Right ventricle myocardium superior (tissue), 1 donor: Measurements from ENCODE around the gene TICAM2. TPM values are rescaled to one million over a fixed set of nuclear protein-coding genes. Genes with fewer than 3 reads are reported as not detected.
A peak's percentile ranks its signal among the peaks of the same experiment; 100 is the strongest.

ENCODE experiments used
- ATAC-seq: fragments of 200-7000 bp; cut with Tn5 transposase; one replicate; pipeline ENCODE4 v1.9.1; 2020; ENCODE audit warnings: mild to moderate bottlenecking; ENCODE audit not compliant: poor library complexity
- DNase-seq: peaks from one replicate; pipeline ENCODE4 v3.0.0-alpha.2; 2020
- intact Hi-C: fragments of 100-400 bp; cut with DNase I; formaldehyde crosslinking; loops from one replicate; pipeline ENCODE4 v1.11.2; 2022
- total RNA-seq: library from RNA; stranded (reverse); fragmentation: NEBNext Ultra II Directional; extraction: Animal tissue kit (Norgen Biotek cat#: 25700); gene quantifications from one replicate; pipeline ENCODE4 v1.2.1, GENCODE V29; 2021
- donor health status: DM: no; HTN: yes; CAD: no; lungs with severe emphysema.

TICAM2 gene
- total RNA-seq, 1 donor from 2014 or later, result 2.7 TPM

DNA sequence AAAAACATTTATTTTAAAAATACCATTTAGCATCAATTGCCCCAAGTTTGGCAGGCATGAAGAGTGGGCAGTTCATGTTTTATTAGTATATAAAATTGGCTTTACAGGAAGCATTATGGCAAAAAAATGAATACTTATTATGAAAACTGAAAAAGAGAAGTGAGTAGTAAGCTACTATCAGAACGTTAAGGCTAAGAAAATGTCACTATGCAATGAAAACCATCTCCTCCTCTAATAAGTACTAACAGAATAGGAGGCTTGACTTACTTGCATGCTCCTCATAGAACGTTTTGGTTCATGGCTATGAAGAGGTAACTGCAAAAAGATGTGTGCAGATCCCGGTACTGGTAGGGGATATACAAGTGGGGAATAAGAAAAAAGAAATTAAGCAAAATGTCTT lies 23.6 kb downstream of the TICAM2 start:
- no peak for DNase-seq
- intact Hi-C loops, result loop anchor here (5.0 kb wide), 1 partner anchor 201 kb away; no protein-coding TSS in a partner anchor
- no peak for ATAC-seq

DNA sequence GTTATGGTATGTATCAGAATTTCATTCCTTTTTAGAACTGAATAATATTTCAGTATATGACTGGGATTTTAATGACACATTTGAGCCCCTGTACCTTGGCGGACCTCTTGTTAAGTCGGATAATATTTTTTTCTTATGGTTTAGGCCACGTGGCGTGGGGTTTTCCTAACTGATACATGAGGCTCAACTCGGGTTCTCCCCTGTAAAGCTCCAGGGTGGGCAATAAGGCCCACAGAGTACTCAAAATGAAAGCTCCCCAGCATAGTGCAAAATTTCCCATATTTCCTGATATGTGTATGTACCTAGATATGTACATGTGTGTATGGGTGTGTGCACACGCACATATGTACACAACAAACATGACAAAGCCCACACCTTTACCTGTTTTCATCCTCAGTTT lies 24.5 kb downstream of the TICAM2 start:
- ATAC-seq, result no peak
- intact Hi-C loops, result loop anchor here (5.0 kb wide), 1 partner anchor 200 kb away; no protein-coding TSS in a partner anchor
- DNase-seq, result no peak

GRCh38 chr5:115577329-115577728 lies 24.9 kb downstream of the TICAM2 start:
- intact Hi-C loops, result loop anchor here (5.0 kb wide), 1 partner anchor 200 kb away; no protein-coding TSS in a partner anchor
- DNase-seq, result no peak
- no peak for ATAC-seq

GRCh38 chr5:115575167-115576070 lies 26.9 kb downstream of the TICAM2 start:
- ATAC-seq (no peak), DNase-seq (no peak)
- intact Hi-C loops, result loop anchor here (5.0 kb wide), 1 partner anchor 198 kb away; no protein-coding TSS in a partner anchor

- ATAC-seq, result no peak
- intact Hi-C loops, result loop anchor here (5.0 kb wide), 1 partner anchor 256 kb away; no protein-coding TSS in a partner anchor
These were observed 29.1 kb downstream of the TICAM2 start for GRCh38 chr5:115573133-115573532.

GRCh38 chr5:115571441-115571878 lies 30.8 kb downstream of the TICAM2 start:
- intact Hi-C loops, result loop anchor here (5.0 kb wide), 1 partner anchor 254 kb away; no protein-coding TSS in a partner anchor
- ATAC-seq (peak; percentile 88), DNase-seq (no peak)

More at GRCh38 chr5:115573133-115573532, 29.1 kb downstream of the TICAM2 start:
- DNase-seq, result no peak

GRCh38 chr5:115568668-115569067 lies 33.6 kb downstream of the TICAM2 start:
- ATAC-seq (no peak), DNase-seq (no peak)
- intact Hi-C loops, result no loop called here

DNA sequence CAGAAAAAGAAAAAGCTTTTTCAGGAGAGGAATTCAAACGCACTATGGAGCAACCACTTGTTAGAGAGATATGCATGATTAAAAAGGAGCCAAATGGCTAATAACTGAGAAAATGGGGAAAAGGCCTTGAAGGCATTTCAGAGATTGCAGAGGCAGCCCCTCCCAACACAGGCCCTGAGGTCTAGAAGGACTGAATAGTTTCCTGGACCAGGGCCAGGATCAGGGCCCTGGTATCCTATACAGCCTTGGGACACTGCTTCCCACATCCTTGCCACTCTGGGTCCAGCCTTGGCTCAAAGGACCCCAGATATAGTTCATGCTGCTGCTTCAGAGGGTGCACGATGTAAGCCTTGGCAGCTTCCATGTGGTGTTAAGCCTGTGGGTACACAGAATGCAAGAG lies 37.0 kb downstream of the TICAM2 start:
- DNase-seq (no peak), ATAC-seq (no peak)
- intact Hi-C loops, result no loop called here

DNA sequence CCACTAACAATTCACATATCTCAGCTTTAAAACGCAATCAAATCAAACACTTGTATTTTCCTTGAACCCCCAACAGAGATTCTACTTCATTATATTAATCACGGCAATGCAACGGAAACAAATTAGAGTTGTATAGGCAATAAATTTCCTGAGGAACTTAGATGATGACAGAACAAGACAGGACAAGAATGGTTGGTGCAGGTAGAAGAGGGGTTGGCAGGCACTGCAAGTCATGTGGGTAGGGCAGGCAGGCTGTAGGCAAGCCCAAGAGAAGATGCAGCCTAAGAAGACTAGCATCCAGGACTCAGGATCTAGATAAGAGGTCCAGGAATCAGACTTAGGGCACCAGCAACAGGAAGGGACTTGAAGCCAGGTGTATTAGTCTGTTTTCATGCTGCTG lies 41.1 kb downstream of the TICAM2 start:
- ATAC-seq (no peak), DNase-seq (no peak)
- intact Hi-C loops, result no loop called here

- no peak for ATAC-seq
- intact Hi-C loops, result no loop called here
These were observed 42.8 kb downstream of the TICAM2 start for GRCh38 chr5:115559524-115559923.

GRCh38 chr5:115558388-115558956 lies 43.8 kb downstream of the TICAM2 start:
- intact Hi-C loops, result no loop called here
- DNase-seq, result no peak

More at GRCh38 chr5:115559524-115559923, 42.8 kb downstream of the TICAM2 start:
- no peak for DNase-seq

DNA sequence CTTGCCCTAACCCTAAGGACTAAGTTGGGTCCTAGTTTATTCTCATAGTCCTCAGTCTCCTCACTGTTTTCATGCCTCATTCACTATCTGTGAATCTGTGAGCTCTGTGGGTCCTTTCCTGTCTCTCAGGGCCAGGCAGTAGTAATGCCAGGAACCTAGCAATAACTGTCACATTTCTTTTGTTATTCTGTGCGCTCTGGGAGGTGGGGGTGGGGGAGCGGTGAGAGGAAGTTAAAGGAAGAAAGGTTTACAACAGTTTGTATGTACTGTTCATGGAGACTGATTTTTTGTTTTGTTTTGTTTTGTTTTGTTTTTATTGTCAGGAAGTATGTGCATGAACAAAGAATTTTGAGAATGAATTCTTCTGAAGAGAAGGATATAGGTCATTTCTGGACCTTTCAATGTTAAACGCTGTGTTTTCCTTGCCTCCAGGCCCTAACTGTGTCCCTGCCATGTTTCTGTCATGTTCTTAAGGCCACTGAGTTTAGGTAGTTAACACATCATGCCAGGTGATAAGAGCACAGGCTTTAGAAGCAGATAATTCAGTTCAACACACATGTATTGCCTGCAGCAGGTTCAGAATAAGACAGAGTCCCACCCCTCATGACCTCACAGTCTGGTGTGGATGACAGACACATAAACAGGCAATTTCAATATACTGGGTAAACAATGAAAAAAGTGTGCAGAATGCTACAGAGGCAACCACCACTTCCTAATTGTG lies 44.5 kb downstream of the TICAM2 start:
- intact Hi-C loops, result no loop called here
- peak; percentile 53 for ATAC-seq
- DNase-seq, result no peak

More at GRCh38 chr5:115558388-115558956, 43.8 kb downstream of the TICAM2 start:
- ATAC-seq, result peak; percentile 42

DNA sequence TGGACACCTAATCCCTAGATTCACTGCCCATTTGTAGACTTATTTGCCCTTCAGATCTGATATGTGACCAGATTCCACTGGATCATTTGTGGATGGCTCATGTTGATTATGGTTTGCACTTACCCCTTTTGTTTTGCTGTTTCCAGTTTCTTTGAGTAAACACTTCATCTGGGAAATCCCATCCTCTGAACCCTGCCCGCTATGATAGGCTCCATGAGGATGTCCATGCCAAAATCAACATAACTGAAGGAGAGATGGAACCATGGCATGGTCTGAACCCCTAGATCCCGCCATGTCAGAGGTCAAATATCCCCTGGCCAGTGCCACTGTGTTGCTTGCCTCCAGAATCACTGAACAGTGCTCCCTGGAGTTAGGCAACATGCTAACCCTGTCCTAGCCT lies 46.0 kb downstream of the TICAM2 start:
- intact Hi-C loops, result no loop called here
- DNase-seq (no peak), ATAC-seq (no peak)

GRCh38 chr5:115555084-115555633 lies 47.1 kb downstream of the TICAM2 start:
- intact Hi-C loops, result no loop called here
- ATAC-seq, result no peak
- DNase-seq, result no peak

GRCh38 chr5:115553082-115553481 lies 49.2 kb downstream of the TICAM2 start:
- ATAC-seq (no peak), DNase-seq (no peak)
- intact Hi-C loops, result no loop called here

- intact Hi-C loops, result no loop called here
- ATAC-seq (peak; percentile 46), DNase-seq (no peak)
These were observed 50.9 kb downstream of the TICAM2 start for GRCh38 chr5:115551415-115551814.

DNA sequence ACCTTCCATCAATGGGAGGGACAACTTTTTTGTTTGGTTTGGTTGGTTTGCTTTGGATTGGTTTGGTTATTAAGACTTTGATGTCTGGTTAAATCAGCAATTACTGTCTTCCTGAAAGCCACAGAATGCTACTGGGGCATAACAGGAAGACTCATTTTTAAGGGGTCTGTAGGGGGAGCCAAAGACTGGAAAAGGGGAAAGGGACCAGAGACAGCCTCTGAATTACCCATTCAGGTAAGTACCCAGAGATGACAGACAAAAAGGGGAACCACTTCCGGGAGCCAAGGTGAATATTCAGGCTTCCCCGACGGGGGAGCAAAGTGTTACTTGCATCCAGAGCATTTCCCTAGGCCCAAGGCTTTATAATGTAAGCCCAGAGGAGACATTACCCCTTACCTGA lies 53.1 kb downstream of the TICAM2 start:
- intact Hi-C loops, result loop anchor here (10.0 kb wide), 1 partner anchor 174 kb away; no protein-coding TSS in a partner anchor
- ATAC-seq, result no peak
- DNase-seq, result no peak

DNA sequence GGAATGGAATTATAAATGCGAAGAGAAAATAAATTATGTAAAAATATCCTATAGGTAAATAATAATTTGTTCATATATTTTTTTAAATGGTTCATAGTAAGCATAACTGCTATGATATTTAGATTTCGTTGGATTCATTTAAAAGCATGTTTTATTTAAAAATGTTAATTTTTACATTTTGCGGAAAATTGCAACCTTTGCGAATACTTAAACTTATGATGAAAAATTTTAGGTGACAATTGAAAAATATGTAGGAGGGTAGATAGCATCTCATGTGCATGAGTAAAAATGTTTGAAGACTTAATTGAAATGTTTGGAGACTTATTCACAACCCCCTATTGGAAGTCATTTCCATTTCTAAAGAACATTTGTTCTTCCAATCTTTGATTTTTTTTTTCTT lies 53.6 kb downstream of the TICAM2 start:
- intact Hi-C loops, result loop anchor here (10.0 kb wide), 1 partner anchor 174 kb away; no protein-coding TSS in a partner anchor
- DNase-seq, result no peak
- ATAC-seq, result no peak
